Endothelial cell of umbilical vein (primary cell): ENCODE measurements around the gene B3GNT3. TPM values are rescaled to one million over a fixed set of nuclear protein-coding genes. Genes with fewer than 3 reads are reported as not detected.

Experiments
- BruUV-seq: library from RNA; stranded (reverse); fragments of 400-500 nt; replicated peaks from 2 replicates; lab custom pipeline; 2021; lab: Mats Ljungman, UMichigan
- CTCF ChIA-PET: fragments of 300-600, 350-600 bp; sonication (Branson Sonifier 250); formaldehyde crosslinking; loops from one replicate; lab custom pipeline; 2021; ENCODE audit warnings: antibody characterized with exemption, inconsistent platforms; lab: Charles Lee
- POLR2A ChIA-PET: fragments of 300-600, 350-600 bp; sonication (Branson Sonifier 250); formaldehyde crosslinking; loops from one replicate; lab custom pipeline; 2021; ENCODE audit warnings: antibody characterized with exemption, inconsistent platforms; lab: Charles Lee
- DNase-seq: peaks from one replicate; pipeline ENCODE4 v3.0.0-alpha.2; 2011; ENCODE audit warnings: low read depth, low spot score
- FAIRE-seq: peaks from 2 replicates; lab custom pipeline; 2011; peaks lifted over from hg19 to GRCh38; lab: Jason Lieb, UNC
- H2AFZ ChIP-seq: 2 replicates; pipeline ENCODE4 v1.6.0; 2012; ENCODE audit warnings: low read depth, low read length, control low read depth, inconsistent platforms
- H3K27ac ChIP-seq: 2 replicates; pipeline ENCODE4 v1.5.1; 2011; ENCODE audit warnings: low read depth, mild to moderate bottlenecking, control low read depth, low read length, moderate library complexity; ENCODE audit not compliant: insufficient read depth
- H3K27me3 ChIP-seq, 2 experiments: 2 replicates each; pipeline versions ENCODE4 v1.6.0 to v1.6.1; 2011; ENCODE audit warnings: low read length in 2 of 2, mixed read lengths in 1 of 2; ENCODE audit not compliant: control insufficient read depth in 2 of 2, insufficient read depth in 2 of 2
- H3K36me3 ChIP-seq, 2 experiments: 2 replicates in 1 of 2; 3 replicates in 1 of 2; pipeline ENCODE4 v1.5.1; 2011; ENCODE audit warnings: low read length in 2 of 2, mild to moderate bottlenecking in 1 of 2, moderate library complexity in 1 of 2; ENCODE audit not compliant: control insufficient read depth in 2 of 2, insufficient read depth in 2 of 2; ENCODE audit errors: extremely low read depth in 1 of 2
- H3K4me1 ChIP-seq: 3 replicates; pipeline ENCODE4 v1.5.1; 2011; ENCODE audit warnings: mild to moderate bottlenecking, low read length; ENCODE audit not compliant: control insufficient read depth, insufficient read depth; ENCODE audit errors: extremely low read depth
- H3K4me2 ChIP-seq: 2 replicates; pipeline ENCODE4 v1.6.1; 2011; ENCODE audit warnings: low read length, control low read depth, mixed read lengths; ENCODE audit not compliant: insufficient read depth
- H3K4me3 ChIP-seq, 3 experiments: fragments of 200-600 bp in 1 of 3; sonication (generic), shearing (Covaris generic) in 1 of 3; replicated peaks in 1 of 3; 2 replicates each; pipeline ENCODE4 v1.5.1; 2011 to 2016; ENCODE audit warnings: control low read depth in 3 of 3, low read length in 3 of 3, mild to moderate bottlenecking in 2 of 3, inconsistent platforms in 1 of 3, low read depth in 1 of 3, moderate library complexity in 1 of 3; ENCODE audit not compliant: insufficient read depth in 1 of 3
- H3K79me2 ChIP-seq: 2 replicates; pipeline ENCODE4 v1.6.0; 2012; ENCODE audit warnings: low read length, inconsistent platforms; ENCODE audit not compliant: control insufficient read depth, insufficient read depth
- H3K9ac ChIP-seq: replicated peaks from 2 replicates; pipeline ENCODE3; 2011; ENCODE audit warnings: low read length, control low read depth; ENCODE audit not compliant: insufficient read depth; ENCODE audit errors: extremely low read depth
- H3K9me1 ChIP-seq: replicated peaks from 3 replicates; pipeline ENCODE4 v1.6.0; 2011; ENCODE audit warnings: mild to moderate bottlenecking, low read length; ENCODE audit not compliant: control insufficient read depth, insufficient read depth; ENCODE audit errors: extremely low read depth
- H3K9me3 ChIP-seq: replicated peaks from 2 replicates; pipeline ENCODE4 v1.5.1; 2012; ENCODE audit warnings: low read length, inconsistent platforms; ENCODE audit not compliant: control insufficient read depth, insufficient read depth
- H4K20me1 ChIP-seq: replicated peaks from 2 replicates; pipeline ENCODE3; 2011; ENCODE audit warnings: mild to moderate bottlenecking, low read length; ENCODE audit not compliant: control insufficient read depth, insufficient read depth; ENCODE audit errors: extremely low read depth
- EZH2 ChIP-seq: IDR thresholded peaks from 2 replicates; pipeline ENCODE4 v1.6.1; 2012; ENCODE audit warnings: borderline replicate concordance, low read depth, mild to moderate bottlenecking, moderate library complexity, low read length, inconsistent platforms; ENCODE audit not compliant: severe bottlenecking
- FOS ChIP-seq: IDR thresholded peaks from 2 replicates; pipeline ENCODE4 v1.6.1; 2011; ENCODE audit warnings: mild to moderate bottlenecking, low read length, moderate library complexity, borderline replicate concordance; ENCODE audit not compliant: insufficient read depth
- GATA2 ChIP-seq: IDR thresholded peaks from 2 replicates; pipeline ENCODE4 v1.7.0; 2011; ENCODE audit warnings: low read depth, mild to moderate bottlenecking, moderate library complexity, mixed read lengths, low read length; ENCODE audit not compliant: insufficient read length, insufficient read depth
- JUN ChIP-seq: IDR thresholded peaks from 2 replicates; pipeline ENCODE4 v1.6.1; 2011; ENCODE audit warnings: borderline replicate concordance, low read depth; ENCODE audit not compliant: insufficient read length, insufficient read depth
- MYC ChIP-seq: IDR thresholded peaks from one replicate; pipeline ENCODE4 v1.6.1; 2011; ENCODE audit warnings: mild to moderate bottlenecking, low read depth, low read length
- POLR2A ChIP-seq: IDR thresholded peaks from 2 replicates; pipeline ENCODE4 v1.6.1; 2012; ENCODE audit warnings: low read depth, mild to moderate bottlenecking, control low read depth, low read length
- POLR2AphosphoS5 ChIP-seq: IDR thresholded peaks from 2 replicates; pipeline ENCODE4 v1.6.1; 2012; ENCODE audit warnings: low read depth, mild to moderate bottlenecking, control low read depth, low read length, moderate library complexity; ENCODE audit not compliant: insufficient read depth
- dilution Hi-C: fragments of 300-500 bp; cut with MboI; formaldehyde crosslinking; loops from one replicate; pipeline ENCODE4 v1.15.0; 2019; ENCODE audit warnings: low sequenced_read_pairs; ENCODE audit not compliant: extremely low pct_ligation_motif_present
- intact Hi-C: fragments of 100-400 bp; cut with micrococcal nuclease; formaldehyde crosslinking; loops from one replicate; pipeline ENCODE4 v1.10.0; 2022
- polyA plus RNA-seq, 4 experiments: library from polyadenylated mRNA; depleted of rRNA in 3 of 4; stranded (reverse) in 3 of 4; unstranded in 1 of 4; fragments of >200 nt; gene quantifications; 2 replicates each; pipeline versions ENCODE4 v1.2.1 to v1.2.3, GENCODE V29; 2011 to 2012; ENCODE audit warnings: missing spikeins in 1 of 4
- total RNA-seq: library from RNA; stranded (reverse); gene quantifications from 2 replicates; pipeline ENCODE4 v1.2.3, GENCODE V29; 2021
- TF ChIP-seq, protein P1 (sequence below): IDR thresholded peaks from 2 replicates; pipeline ENCODE4 v1.6.1; 2011; ENCODE audit not compliant: insufficient read depth, insufficient read length
- TF ChIP-seq, protein P2 (sequence below), 2 donors: IDR thresholded peaks; 1 replicate in 1 of 2; 2 replicates in 1 of 2; pipeline ENCODE4 v1.5.1; 2011; ENCODE audit warnings: low read length in 2 of 2, mild to moderate bottlenecking in 2 of 2, moderate library complexity in 2 of 2, control low read depth in 1 of 2, inconsistent platforms in 1 of 2, low read depth in 1 of 2; ENCODE audit not compliant: insufficient read depth in 1 of 2; ENCODE audit errors: extremely low read depth in 1 of 2

Gene B3GNT3
- total and polyA plus RNA-seq, 2 donors (not counting 3 experiments of a cell fraction or from before 2014, with no cell fraction given) = 0.10 TPM; not detected in 1

DNA sequence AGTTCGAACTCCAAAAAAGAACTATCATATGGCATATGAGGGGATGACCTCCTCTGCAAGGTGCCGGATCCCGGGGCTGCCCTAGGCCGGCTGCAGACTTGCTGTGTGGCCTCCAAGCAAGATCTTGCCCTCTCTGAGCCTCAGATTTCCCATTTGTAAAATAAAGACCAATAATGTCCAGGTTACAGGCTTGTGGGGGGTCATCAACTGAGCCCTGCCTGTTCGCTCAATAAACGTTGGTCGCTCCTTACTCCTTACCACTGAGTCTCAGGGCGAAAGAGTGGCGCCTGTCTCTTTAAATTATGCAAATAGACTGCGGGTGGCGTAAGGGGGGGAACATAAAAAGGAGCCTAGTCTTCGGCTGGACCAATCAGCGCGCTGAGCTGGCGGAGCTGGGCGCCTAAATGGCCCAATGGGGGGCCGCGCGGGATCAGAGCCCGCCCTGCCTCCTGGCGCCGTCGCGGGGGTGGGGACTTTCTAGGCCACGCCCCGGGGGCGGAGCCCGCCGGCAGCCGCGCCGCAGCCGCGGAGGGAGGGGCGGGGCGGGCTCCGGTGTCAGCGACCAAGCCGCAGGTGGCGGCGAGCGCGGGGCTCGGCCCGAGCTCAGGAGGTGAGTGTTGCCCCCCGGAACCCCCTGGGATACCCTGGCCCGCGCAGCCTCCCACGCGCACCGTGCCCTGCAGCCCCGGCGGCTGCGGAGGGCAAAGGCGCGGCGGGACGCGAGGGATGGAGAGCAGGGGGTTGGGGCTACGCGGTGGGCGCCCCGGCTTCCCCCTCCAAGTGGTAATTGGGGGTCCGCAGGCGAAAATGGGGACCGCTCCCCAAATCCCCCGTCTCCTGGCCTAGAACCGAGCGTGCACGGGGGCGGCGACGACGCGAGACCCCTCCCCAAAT lies 47.5 kb upstream of the B3GNT3 start:
- no TSS peak for BruUV-seq
- Histone ChIP-seq H3K9me3 (no peaks in the 10 kb centered on the region), H2AFZ (peak overlapping the region; percentile 85), H3K27me3 (peaks cover 0 to 2% of the 10 kb centered on the region in 2 experiments), H3K27ac (no peak overlapping the region), H3K4me2 (peak overlapping the region; percentile 50), H3K4me1 (peaks cover 4% of the 10 kb centered on the region), H3K4me3 (peak overlapping the region in 1 of 3 experiments; percentile 42), H3K79me2 (no peaks in the 10 kb centered on the region), H3K9ac (no peak overlapping the region), H4K20me1 (no peaks in the 10 kb centered on the region), H3K36me3 (no peaks in the 10 kb centered on the region), H3K9me1 (no peaks in the 10 kb centered on the region)
- CTCF ChIA-PET = interaction anchor here (0.6 to 1.0 kb wide), 2 partner anchors 19 to 36 kb away, joined by 3 to 9 read pairs; no protein-coding TSS in a partner anchor
- DNase-seq (peak; percentile 90), FAIRE-seq (peak; percentile 89)
- intact Hi-C loops (loop anchor here (5.0 kb wide), 1 partner anchor 45 kb away; no protein-coding TSS in a partner anchor), dilution Hi-C loops (no loop called here)
- POLR2A ChIA-PET = no interaction called here
- no peak for TF ChIP-seq JUN
- no peak for TF ChIP-seq POLR2A
- TF ChIP-seq GATA2 = no peak
- no peak for TF ChIP-seq MYC
- TF ChIP-seq, protein P1, sequence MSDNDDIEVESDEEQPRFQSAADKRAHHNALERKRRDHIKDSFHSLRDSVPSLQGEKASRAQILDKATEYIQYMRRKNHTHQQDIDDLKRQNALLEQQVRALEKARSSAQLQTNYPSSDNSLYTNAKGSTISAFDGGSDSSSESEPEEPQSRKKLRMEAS = no peak
- TF ChIP-seq FOS = no peak
- TF ChIP-seq, protein P2, sequence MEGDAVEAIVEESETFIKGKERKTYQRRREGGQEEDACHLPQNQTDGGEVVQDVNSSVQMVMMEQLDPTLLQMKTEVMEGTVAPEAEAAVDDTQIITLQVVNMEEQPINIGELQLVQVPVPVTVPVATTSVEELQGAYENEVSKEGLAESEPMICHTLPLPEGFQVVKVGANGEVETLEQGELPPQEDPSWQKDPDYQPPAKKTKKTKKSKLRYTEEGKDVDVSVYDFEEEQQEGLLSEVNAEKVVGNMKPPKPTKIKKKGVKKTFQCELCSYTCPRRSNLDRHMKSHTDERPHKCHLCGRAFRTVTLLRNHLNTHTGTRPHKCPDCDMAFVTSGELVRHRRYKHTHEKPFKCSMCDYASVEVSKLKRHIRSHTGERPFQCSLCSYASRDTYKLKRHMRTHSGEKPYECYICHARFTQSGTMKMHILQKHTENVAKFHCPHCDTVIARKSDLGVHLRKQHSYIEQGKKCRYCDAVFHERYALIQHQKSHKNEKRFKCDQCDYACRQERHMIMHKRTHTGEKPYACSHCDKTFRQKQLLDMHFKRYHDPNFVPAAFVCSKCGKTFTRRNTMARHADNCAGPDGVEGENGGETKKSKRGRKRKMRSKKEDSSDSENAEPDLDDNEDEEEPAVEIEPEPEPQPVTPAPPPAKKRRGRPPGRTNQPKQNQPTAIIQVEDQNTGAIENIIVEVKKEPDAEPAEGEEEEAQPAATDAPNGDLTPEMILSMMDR (IDR thresholded peaks at IDR 0.05; ENCODE audit: extremely low read depth in 1 of 2, insufficient read depth in 1 of 2, low read depth in 1 of 2, low read length in 2 of 2) = no peak
- TF ChIP-seq POLR2AphosphoS5 = no peak
- TF ChIP-seq EZH2 = no peak
